Measurements from ENCODE around the gene CAT.

DNA sequence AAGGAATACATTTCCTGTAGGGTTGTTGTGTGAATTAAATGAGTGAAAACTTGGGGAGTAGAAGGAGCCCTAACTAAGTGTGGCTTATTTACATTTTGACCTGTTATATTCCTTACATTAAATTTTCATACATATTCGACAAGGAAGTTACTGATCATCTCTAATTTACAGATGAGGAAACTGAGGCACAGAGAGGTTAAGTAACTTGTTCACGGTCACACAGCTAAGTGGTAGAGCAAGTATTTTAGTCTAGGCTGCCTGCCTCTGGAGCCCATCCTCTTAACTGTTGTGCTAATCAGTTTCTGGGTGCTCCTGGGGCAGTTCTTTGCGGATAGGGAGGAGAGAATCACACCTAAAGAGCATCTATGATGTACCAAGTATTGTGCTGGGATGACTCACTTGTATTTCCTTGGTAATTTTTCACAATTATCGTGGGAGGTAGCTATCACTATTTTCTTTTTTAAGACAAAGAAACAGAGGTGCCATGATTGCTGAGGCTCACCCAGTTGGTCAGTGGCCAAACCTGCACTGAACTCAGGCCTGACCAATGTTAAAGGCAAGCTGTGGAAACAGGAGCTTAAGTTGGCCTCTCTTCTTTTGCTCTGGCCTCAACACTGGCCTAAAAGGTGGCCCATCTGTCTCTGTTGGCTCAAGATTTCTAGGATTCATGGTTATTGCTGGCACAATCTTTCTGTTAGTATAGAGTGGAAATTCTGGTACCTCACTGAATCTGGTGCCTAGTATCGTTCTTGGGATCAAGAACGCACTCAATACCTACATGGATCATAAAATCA, 77.7 kb downstream of the CAT start:
- TF ChIP-seq POLR2AphosphoS5 (IDR thresholded peaks at IDR 0.05) (no peak), EP300 (IDR thresholded peaks at IDR 0.05) (no peak), POLR2A (IDR thresholded peaks at IDR 0.05) (no peak)
- TF ChIP-seq, protein P1, sequence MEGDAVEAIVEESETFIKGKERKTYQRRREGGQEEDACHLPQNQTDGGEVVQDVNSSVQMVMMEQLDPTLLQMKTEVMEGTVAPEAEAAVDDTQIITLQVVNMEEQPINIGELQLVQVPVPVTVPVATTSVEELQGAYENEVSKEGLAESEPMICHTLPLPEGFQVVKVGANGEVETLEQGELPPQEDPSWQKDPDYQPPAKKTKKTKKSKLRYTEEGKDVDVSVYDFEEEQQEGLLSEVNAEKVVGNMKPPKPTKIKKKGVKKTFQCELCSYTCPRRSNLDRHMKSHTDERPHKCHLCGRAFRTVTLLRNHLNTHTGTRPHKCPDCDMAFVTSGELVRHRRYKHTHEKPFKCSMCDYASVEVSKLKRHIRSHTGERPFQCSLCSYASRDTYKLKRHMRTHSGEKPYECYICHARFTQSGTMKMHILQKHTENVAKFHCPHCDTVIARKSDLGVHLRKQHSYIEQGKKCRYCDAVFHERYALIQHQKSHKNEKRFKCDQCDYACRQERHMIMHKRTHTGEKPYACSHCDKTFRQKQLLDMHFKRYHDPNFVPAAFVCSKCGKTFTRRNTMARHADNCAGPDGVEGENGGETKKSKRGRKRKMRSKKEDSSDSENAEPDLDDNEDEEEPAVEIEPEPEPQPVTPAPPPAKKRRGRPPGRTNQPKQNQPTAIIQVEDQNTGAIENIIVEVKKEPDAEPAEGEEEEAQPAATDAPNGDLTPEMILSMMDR (IDR thresholded peaks at IDR 0.05), result no peak
